Measurements from ENCODE around the gene ADAMTS14. TPM values are rescaled to one million over a fixed set of nuclear protein-coding genes. Genes with fewer than 3 reads are reported as not detected.

ADAMTS14 gene
- polyA plus RNA-seq, 3 donors from 2014 or later, result 0.36 to 0.56 (median 0.37) TPM

DNA sequence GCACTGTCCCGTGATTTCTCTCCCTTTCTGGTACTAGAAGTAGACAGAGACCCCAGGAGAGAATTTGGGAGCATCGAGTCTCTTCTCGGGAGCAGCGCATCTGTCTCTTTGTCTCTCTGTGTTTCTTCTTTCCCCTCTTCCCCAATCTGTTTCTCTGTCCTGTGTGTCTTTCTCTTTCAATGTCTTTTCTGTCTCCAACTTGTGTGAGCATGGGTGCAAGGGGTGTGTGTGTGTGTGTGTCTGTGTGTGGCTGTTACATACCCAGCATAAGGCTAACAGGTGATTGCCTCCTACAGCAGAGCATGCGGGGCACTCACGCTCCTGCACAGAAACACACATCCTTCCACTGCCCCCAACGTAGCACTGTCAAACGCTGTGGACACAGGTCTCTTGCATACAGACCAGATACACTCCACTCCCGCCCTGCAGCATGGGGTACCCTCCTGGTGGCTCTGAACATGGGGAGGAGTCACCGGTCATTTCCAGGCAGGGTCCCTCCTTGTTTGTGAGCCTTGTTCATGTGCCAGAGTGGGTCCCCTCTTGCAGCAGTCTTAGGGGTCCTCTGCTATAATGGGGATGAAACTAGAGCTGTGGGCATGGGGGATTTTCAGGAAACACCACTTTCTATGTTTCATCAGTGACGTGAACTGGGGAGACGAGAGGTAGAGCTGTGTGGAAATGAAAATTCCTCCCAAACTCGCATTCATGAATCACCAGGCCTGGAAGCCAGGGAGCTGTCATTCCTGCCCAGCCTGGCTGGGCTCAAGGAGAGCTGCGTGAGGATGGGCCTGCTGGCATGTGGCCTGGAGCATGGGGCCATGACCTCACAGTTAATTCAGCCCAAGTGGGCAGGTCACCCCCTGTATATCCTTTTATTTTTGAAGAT is 980 bp downstream of the ADAMTS14 start:
- Mint-ChIP-seq H3K36me3 (no peaks in the 10 kb centered on the region), H3K27ac (peak overlapping the region in 2 of 6 donors; percentile 29 to 59), H3K9me3 (peaks cover 0 to 5% (median 0%) of the 10 kb centered on the region in 6 donors), H3K27me3 (ENCODE audit: low read depth in 3 of 3) (peaks cover 3 to 9% (median 4%) of the 10 kb centered on the region in 3 donors), H3K4me1 (peaks cover 21 to 28% of the 10 kb centered on the region in 2 donors), H3K4me3 (peak overlapping the region; percentile 77 to 86 (median 81))
- no peak for DNase-seq

DNA sequence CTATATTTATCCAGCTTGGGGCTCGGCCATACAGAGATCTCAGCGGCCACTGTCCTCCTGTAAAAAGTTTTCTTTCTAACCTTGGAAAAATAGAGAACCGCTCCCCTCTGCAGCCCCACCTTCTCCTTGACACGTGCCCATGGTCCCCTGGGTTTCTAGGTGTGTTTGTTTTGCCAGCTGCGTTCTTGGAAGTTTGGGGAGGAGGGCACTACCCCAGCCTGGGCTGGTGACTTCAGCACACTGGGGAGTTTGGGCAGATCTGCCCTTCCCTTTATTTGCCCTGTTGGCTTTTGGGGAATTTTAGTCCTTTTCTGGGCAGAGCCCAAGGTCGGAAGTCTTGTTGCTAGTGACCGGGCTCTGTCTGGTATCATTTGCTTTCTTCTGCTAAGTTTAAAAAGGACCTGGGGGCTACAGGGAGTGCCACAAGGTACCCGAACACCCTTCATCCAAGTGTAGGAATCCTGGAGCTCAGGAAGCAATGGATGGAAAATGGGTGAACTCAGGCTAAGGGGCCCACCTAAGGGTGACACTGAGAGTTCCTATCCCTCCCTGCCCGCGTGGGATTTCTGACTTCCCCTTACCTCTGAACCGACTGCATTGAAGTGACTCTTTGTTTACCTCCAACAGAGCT is 1.7 kb downstream of the ADAMTS14 start:
- Mint-ChIP-seq H3K36me3 (no peaks in the 10 kb centered on the region), H3K27me3 (ENCODE audit: low read depth in 3 of 3) (peaks cover 3 to 9% (median 4%) of the 10 kb centered on the region in 3 donors), H3K9me3 (peaks cover 0 to 5% (median 0%) of the 10 kb centered on the region in 6 donors), H3K4me3 (peak overlapping the region; percentile 32 to 82 (median 44)), H3K27ac (no peak overlapping the region), H3K4me1 (peaks cover 23 to 28% of the 10 kb centered on the region in 2 donors)
- no peak for DNase-seq

DNA sequence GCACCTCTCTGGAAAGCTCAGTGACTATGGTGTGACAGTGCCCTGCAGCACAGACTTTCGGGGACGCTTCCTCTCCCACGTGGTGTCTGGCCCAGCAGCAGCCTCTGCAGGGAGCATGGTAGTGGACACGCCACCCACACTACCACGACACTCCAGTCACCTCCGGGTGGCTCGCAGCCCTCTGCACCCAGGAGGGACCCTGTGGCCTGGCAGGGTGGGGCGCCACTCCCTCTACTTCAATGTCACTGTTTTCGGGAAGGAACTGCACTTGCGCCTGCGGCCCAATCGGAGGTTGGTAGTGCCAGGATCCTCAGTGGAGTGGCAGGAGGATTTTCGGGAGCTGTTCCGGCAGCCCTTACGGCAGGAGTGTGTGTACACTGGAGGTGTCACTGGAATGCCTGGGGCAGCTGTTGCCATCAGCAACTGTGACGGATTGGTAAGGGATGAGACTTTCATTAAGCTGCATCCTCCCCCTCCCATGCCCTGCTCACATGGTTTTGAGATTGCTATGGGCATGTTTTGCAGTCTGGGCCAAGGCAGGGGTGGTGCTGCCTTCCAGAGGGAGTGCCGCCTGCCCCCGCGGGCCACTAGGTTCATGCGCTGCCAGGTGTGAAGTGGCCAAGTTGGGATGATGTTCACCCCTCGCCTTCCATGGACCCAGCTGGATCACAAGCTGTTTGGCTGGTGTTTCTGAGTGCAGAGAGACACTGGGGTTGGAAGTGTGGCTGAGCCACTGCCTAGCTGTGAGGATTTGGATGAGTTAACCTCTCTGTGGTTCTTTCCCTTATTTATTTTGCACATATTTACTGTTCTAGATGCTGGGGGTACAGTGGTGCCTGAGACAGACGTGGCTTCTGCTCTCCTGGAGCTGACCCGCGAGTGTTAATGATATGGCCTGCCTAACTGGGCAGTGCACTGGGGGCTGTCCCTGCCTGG is 2.5 kb downstream of the ADAMTS14 start:
- H3K4me3 Mint-ChIP-seq, result peak overlapping the region in 1 of 5 donors; percentile 78
- no peak for DNase-seq

DNA sequence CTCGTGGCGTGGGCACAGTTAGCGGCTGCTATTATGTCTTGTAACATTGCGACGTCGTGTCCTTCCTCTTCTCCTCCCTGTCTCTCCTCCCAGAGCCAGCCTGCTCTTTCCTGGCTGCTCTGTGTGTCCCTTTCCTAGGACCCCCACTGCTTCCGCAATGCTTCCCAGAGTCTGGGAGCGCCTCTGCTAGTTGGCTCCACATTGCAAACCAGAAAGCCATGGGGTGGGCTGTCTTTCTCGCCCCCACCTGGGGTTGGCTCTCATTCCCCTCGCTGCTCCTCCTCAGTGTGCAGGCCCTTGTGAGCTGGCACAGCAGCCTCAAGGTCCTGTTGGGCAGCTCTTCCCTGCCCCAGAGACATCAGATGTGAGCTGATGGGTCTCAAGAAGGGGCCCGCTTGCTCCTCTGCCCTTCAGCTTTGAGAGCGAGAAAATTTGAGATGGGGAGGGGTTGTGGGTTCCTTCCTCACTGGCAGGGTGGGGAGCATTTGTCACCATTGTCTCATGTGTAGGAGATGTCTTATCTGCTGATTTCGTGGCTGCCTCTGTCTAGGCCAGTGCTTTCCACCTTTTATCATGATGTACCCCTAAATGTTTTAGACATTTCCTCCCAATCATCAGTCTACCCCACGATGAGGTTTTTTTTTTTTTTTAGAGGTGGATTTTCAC is 3.3 kb downstream of the ADAMTS14 start:
- Mint-ChIP-seq H3K27ac (no peak overlapping the region), H3K9me3 (no peaks in the 10 kb centered on the region), H3K27me3 (ENCODE audit: low read depth in 3 of 3) (peaks cover 2 to 9% (median 4%) of the 10 kb centered on the region in 3 donors), H3K4me3 (no peak overlapping the region), H3K36me3 (no peaks in the 10 kb centered on the region), H3K4me1 (peaks cover 23 to 28% of the 10 kb centered on the region in 2 donors)
- DNase-seq, result no peak

More for the DNA sequence above, 2.5 kb downstream of the ADAMTS14 start:
- no peaks in the 10 kb centered on the region for H3K36me3 Mint-ChIP-seq
- peak overlapping the region in 1 of 6 donors; percentile 60 for H3K27ac Mint-ChIP-seq
- peaks cover 23 to 28% of the 10 kb centered on the region in 2 donors for H3K4me1 Mint-ChIP-seq
- H3K9me3 Mint-ChIP-seq, result peaks cover 0 to 4% (median 0%) of the 10 kb centered on the region in 6 donors
- H3K27me3 Mint-ChIP-seq (ENCODE audit: low read depth in 3 of 3), result peaks cover 3 to 9% (median 3%) of the 10 kb centered on the region in 3 donors

DNA sequence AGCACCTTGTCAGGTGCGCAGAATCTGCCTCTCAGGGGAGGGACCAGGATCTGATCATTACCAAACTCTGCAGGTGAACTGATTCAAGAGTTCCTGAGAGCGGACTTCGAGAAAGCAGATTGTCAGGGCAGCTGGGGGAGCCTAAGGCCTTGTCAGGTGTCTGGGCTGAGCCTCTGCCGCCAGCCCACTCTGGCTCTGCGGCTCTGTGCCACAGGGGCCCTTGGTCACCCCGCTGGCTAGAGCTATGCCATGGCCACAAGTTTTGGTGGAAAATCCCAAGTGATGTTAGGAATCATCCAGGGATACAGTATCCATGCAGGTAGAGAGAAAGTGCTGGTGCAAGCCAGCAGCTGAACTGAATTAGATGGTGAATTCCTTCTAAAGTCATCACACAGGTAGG is 4.2 kb downstream of the ADAMTS14 start:
- H3K27ac Mint-ChIP-seq, result no peak overlapping the region
- no peaks in the 10 kb centered on the region for H3K9me3 Mint-ChIP-seq
- peaks cover 2 to 5% (median 4%) of the 10 kb centered on the region in 3 donors for H3K27me3 Mint-ChIP-seq (ENCODE audit: low read depth in 3 of 3)
- H3K36me3 Mint-ChIP-seq, result no peaks in the 10 kb centered on the region
- DNase-seq, result no peak
- peaks cover 21 to 22% of the 10 kb centered on the region in 2 donors for H3K4me1 Mint-ChIP-seq
- no peak overlapping the region for H3K4me3 Mint-ChIP-seq

DNA sequence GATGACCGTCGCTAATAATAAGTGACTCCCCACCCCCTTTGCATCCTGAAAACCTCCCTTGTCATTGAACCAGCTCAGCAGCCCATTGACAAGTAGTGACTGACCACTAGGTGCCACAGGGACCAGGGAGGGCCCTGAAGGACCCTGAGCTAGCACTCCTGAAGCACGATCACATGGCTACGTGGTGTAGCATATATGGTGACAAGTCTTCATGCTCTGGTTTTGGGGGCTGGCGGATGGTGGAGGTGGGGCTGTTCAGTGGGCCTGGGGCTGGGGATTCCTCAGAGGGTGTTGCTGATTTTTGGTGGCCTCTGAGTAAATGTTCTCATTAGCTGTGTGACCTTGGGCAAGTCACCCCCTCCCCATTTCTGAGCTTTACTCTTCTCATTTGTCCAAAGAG is 4.7 kb downstream of the ADAMTS14 start:
- Mint-ChIP-seq H3K36me3 (no peaks in the 10 kb centered on the region), H3K4me3 (no peak overlapping the region), H3K9me3 (no peaks in the 10 kb centered on the region), H3K27me3 (ENCODE audit: low read depth in 3 of 3) (peaks cover 2 to 5% (median 4%) of the 10 kb centered on the region in 3 donors), H3K4me1 (peaks cover 17 to 18% of the 10 kb centered on the region in 2 donors), H3K27ac (no peak overlapping the region)
- no peak for DNase-seq

DNA sequence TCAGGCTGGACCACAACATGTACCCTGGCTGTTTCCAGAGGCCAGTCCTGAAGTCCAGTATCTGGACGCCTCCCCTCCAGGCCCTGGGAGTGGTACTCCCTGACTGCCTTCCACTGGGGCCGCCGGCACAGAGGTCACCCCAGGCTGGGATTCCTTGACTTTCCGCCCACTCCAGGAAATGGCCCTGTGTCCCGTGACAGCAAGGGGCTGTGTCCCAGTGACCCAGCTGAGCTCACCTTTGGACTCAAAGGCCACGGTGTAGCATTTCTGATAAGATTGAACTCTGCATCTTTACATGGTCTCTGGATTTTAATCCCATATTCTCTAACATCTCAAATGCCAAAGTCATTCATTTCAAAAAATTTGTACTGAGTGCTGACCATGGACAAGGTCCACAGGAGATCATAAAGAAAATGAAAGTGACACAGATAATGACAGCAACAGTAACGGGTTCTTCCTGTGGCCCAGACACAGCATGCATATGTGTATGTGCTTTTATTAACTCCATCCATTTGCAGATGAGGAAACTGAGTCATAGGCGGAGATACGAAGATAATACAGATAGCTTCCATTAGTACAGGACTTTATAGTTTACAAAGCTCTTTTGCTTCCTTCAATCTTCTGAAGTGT is 5.4 kb downstream of the ADAMTS14 start:
- H3K27ac Mint-ChIP-seq, result peak overlapping the region in 1 of 6 donors; percentile 12
- H3K4me1 Mint-ChIP-seq, result peaks cover 17 to 18% of the 10 kb centered on the region in 2 donors
- peaks cover 2 to 5% (median 4%) of the 10 kb centered on the region in 3 donors for H3K27me3 Mint-ChIP-seq (ENCODE audit: low read depth in 3 of 3)
- no peaks in the 10 kb centered on the region for H3K9me3 Mint-ChIP-seq
- H3K36me3 Mint-ChIP-seq, result no peaks in the 10 kb centered on the region
- peak overlapping the region in 1 of 5 donors; percentile 68 for H3K4me3 Mint-ChIP-seq
- no peak for DNase-seq

DNA sequence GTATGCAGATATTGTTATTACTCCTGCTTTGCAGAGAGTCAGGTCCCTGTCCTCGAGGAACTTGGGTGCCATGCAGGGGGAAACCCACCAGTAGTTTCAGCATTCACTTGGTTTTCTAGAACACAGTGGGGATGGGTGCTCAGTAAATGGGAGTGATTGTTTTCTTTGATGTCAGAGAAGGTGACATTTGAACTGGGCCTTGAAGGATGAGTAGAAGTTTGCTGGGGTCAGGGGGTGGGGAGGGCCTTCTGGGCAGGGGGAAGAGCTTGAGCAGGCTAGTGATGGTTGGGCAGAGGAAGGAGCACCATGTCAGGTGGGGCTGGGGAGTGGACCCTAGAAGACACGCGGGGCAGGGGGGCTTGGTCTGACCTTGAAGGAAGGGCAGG is 5.9 kb downstream of the ADAMTS14 start:
- DNase-seq, result no peak
- H3K36me3 Mint-ChIP-seq, result no peaks in the 10 kb centered on the region
- H3K4me1 Mint-ChIP-seq, result peaks cover 12 to 14% of the 10 kb centered on the region in 2 donors
- peaks cover 2 to 5% (median 4%) of the 10 kb centered on the region in 3 donors for H3K27me3 Mint-ChIP-seq (ENCODE audit: low read depth in 3 of 3)
- peak overlapping the region in 1 of 6 donors; percentile 40 for H3K27ac Mint-ChIP-seq
- H3K4me3 Mint-ChIP-seq, result no peak overlapping the region
- no peaks in the 10 kb centered on the region for H3K9me3 Mint-ChIP-seq

DNA sequence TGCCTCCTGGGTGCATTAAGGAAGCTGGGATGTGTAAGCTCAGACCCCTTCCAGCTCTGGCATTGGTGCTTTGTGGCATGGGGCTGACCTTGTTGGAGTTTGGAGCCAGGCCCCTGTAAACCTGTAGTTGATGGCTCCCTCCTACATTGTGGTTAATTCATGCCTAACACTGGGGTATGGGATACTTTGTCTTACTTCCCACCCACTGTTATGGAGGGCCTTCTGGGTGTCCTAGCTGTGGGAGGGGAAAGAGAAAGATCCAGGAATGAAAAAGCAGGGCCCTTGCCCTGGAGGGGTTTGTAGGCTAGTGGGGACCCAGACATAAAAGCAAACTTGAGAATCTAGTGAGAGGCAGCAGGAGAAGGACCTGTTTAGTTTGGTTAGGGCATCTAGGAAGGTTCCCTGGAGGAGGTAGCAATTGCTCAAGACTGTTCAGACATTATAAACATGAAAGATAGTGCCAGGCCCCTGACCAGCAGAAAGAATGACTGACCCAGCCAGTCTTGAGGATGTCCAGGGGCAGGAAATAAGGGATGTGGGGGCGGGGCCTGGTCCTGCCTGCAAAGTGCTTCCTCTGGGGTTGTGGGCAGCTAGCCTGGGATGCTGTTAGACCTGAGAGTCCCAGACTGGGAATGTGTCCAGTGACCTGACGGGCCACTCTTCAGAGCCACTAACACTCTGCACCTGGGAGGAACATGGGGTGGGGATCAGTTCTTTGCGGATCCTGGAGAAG is 6.6 kb downstream of the ADAMTS14 start:
- Mint-ChIP-seq H3K9me3 (no peaks in the 10 kb centered on the region), H3K27me3 (ENCODE audit: low read depth in 3 of 3) (peaks cover 2 to 5% (median 4%) of the 10 kb centered on the region in 3 donors), H3K4me3 (no peak overlapping the region), H3K27ac (no peak overlapping the region), H3K4me1 (peaks cover 8 to 11% of the 10 kb centered on the region in 2 donors), H3K36me3 (no peaks in the 10 kb centered on the region)
- DNase-seq, result no peak

DNA sequence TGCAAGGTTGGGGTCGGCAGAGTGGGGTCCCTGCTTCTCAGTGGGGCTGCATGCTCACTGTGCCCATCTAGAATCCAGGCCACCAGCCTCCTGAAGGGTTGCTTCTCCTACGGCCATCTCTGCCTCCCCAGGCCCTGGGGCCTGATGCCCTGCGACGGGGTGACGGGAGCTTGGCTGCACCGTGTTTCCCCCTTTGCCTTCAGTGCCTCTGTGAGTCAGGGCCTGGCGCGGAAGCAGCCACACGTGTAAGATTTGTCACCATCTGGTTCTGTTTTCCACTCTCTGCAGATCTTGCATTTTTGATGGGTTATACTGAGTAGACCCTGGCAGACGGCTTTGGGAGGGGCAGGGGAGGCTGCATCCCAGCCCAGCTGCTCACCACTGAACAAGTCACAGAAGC is 7.2 kb downstream of the ADAMTS14 start:
- H3K27me3 Mint-ChIP-seq (ENCODE audit: low read depth in 3 of 3), result peaks cover 1 to 4% (median 2%) of the 10 kb centered on the region in 3 donors
- peaks cover 8 to 11% of the 10 kb centered on the region in 2 donors for H3K4me1 Mint-ChIP-seq
- no peaks in the 10 kb centered on the region for H3K9me3 Mint-ChIP-seq
- H3K27ac Mint-ChIP-seq, result peak overlapping the region in 1 of 6 donors; percentile 26
- H3K36me3 Mint-ChIP-seq, result no peaks in the 10 kb centered on the region
- DNase-seq, result no peak
- H3K4me3 Mint-ChIP-seq, result no peak overlapping the region

DNA sequence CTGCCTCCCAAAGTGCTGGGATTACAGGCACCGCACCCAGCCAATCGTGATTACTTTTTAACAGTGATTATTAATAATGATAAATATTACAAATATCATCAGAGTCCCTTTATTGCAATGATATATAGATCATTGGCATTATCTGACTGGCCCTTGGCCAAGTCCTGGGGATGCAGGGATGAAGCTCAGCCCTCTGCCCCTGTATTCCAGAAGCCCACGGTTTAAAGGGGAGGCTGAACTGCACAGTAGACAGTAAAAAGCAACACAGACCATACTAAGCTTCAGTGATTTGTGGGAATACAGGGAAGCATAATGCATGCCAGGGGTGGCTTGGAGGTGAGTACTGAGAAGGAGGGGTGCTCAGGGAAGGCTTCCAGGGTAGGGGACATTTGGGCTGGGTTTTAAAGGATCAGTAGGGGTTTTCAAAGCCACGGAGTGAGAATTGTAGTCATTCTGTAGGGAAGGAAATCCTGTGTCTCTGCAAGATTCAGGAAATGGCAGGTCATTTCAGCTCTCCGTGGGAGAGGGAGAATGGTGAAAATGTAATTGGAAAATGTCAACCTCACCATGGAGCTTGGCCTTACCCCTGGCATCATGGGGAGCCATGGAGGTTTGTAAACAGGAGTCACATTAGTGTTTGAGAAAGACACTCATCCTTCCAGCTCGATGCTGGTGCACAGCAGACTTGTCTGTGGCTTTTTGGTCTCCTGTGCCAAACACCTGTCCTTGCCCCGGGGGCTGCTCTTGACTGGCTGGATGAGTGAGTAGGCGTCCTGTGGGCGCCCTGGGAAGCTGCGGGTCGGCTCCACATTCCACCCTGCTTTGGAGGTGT is 8.8 kb downstream of the ADAMTS14 start:
- peak overlapping the region in 1 of 6 donors; percentile 30 for H3K27ac Mint-ChIP-seq
- peaks cover 8 to 11% of the 10 kb centered on the region in 2 donors for H3K4me1 Mint-ChIP-seq
- no peaks in the 10 kb centered on the region for H3K36me3 Mint-ChIP-seq
- no peaks in the 10 kb centered on the region for H3K9me3 Mint-ChIP-seq
- H3K4me3 Mint-ChIP-seq, result no peak overlapping the region
- no peak for DNase-seq
- peaks cover 0 to 4% (median 2%) of the 10 kb centered on the region in 3 donors for H3K27me3 Mint-ChIP-seq (ENCODE audit: low read depth in 3 of 3)
